HUDEP-2 (cell line): ENCODE results near the gene CACNA2D4.

Experiments
- DNase-seq, 76 experiments: peaks; one replicate each; lab custom pipeline; 2025; ENCODE audit not compliant: unreplicated experiment in 76 of 76; lab: John Stamatoyannopoulos, UW

The CACNA2D4 gene

DNA sequence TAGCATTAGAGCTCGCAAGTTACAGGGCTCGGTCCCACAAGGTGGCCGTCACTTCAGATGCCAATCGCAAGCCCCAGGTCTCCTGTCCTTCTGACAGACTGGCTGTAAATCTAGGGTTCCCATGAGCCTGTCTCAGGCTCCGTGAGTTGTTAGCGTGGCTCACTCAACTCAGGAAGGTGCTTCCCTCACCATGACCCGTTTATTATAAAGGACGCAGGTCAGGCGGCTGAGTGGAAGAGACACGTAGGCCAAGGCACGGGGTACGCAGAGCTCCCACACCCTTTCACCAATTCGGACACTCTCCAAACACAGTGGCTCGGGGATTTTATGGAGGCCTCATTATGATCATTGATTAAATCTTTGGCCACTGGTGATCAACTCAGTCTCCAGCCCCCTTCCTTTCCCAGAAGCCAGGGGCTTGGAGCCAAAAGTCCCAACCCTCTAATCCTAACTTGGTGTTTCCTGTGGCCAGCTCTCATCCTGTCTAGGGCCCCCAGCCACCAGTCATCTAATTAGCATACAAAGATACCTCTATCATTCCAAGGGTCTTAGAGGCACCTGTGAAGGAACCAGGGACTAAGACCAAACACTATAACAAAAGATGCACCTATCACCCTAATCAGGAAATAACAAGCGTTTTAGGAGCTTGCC, 123.9 kb downstream of the CACNA2D4 start:
- DNase-seq, result no peak

DNA sequence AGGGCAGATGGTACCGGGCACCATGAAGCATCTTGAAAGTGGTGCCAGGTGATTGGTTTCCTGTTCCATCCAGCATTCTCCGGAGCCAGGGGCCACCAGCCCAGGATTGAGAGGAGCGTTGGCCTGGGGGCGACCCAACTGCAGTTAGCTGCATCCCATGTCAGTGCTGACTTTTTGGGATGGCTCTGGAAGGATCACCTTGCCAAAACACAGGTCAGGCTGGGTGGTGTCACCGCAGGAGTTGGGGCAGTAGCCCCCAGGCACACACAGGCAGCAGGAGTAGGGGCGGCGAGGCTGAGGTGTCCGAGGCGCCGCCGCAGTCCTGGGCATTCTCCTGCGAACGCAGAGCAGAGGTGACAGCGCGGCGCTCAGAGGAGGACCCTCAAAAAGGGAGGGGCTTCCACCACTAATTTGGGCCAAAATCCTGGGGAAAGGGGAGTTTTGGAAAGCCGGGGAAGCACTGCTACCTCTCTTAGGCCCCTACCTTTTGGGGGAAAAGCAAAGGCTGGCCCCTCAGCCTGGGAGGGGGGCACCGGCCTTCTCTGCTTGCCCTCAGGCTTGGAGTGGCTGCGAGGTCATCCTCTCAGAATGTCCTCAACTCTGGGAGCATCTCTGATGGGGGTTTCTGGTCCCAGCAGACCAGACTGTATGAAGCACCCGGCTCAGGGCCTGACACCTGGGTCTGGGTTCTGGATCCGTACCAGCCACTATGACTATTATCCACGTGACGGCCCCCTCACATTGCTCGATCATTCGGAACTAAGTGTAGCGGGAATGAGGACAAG, 124.8 kb downstream of the CACNA2D4 start:
- no peak for DNase-seq

DNA sequence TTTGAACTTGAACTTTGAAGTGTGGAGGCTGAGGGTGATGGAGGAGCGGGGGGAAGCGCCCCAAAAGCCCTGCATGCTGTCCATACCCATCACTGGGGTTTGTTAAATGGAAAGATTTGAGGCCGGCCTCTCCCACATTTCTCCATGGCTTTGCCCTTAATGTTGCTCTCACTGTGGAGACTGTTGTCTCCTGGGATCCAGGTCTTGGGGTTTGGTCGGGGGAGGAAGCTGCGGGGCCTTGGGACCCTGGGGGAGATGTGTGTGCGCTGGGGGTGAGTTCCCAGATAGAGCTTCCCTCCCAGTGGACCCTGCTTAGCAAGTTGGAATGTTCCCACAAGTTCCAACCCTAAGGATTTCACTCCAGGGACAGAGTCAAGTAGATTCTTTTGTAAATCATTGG, 126.0 kb downstream of the CACNA2D4 start:
- no peak for DNase-seq

DNA sequence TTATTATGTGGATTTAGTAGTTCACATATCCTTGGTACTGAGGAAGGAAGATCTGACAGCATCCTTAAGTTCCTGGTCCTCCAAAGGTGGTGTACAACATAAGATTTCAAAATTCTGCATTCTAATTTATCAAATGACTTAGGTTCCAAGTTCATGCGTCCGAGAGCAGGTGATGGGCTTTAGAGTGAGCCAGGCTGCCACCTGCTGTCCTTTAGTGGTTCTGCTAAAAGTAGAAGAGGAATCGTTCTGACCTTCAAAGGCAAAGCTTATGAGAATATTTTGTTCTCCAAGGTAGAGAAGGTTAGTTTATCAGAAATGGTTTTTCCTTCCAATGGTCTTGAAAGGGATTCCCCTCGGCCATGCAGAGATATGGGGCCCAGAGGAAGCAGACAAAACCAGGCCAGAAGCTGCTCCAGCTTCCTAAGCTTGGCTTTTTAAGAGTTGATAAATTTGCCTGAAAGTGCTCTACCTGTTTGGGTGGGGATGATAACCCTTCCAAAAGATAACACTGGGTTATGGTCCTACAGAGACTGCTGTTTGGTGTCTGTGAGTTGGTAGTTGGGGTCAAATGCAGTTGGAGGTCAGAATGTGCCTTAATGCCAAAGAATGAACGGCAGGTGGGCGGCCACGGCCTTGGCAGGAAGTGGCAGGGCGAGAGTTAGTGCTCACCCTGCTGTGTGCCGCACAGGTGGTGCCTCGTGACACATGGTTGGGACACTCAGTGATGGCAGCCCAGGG, 127.2 kb downstream of the CACNA2D4 start:
- peak in 55 of 76 experiments; percentile 11 to 68 (median 40) for DNase-seq

DNA sequence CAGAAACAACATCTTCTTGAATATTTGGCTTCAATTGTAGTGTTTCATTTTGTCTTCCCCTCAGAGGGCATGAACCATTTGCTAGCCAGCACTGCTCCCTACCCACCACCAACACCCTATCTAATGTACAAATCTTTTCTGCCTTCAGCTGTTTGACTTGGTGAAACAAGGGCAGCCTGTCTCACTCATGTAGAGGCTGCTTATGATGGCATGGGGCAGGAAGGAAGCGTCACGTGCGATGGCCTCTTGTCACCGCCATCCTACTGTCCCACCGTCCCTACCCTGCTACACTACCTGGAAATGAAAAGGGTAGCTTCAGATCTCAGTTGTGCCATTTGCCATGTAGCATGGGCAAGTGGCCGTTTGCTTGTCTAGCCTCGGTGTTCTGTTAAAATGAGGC, 128.0 kb downstream of the CACNA2D4 start:
- peak in 1 of 76 experiments; percentile 5 for DNase-seq

DNA sequence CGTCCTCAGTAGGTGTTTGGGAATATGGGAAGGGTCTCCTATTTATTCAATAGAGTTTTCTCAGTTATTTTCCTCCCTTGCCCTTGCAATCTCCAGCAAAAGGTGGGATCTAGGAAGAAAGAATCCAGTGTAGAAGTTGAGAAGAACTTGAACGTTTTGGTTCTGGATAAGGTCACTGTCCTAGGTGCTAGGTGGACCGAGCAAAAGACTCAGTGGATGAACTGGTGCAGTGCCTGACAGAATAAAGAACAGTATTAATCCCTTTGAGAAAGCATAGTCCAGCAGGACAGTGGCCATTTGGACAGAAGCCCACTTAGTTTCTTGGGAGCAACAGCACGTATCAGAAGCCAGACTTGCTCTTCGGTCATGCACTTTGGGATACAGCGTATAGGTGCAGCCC, 130.7 kb downstream of the CACNA2D4 start:
- no peak for DNase-seq

DNA sequence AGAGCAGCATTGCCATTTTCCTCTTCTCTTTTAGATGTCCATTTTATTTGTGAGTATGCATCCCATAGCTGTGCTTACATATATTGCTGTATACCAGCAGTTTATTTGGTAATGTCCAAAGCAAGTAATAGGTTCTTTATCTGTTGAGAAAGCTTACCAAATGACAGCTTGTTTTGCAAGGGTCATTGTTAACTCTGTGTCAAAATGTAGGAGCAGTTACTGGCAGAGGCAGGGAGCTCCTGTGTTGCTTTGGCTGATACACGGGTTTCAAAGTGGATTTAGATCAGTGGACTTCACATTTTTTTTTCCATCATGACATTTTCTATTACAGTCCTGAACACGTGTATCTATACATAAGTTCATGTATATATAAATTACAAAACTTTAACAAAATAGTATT, 136.2 kb downstream of the CACNA2D4 start:
- DNase-seq, result no peak

DNA sequence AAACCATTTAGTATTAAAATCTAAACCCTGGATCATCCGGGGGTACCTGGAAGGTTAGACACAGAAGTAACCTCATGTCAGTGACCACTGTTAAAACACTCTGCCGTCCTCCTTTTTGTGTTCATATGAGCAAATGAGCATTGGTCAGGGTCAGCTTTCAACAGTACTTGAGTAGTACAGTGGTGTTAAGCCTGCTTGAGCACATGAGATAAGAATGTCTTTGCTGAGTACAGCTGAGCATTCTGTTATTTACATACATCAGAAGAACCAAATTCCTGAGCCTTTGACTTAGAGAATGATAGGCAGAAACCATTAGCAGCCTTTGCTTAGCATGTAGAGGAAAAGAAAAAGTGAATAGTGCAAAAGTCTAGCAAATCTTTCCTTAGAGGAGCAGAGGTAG, 136.7 kb downstream of the CACNA2D4 start:
- no peak for DNase-seq

DNA sequence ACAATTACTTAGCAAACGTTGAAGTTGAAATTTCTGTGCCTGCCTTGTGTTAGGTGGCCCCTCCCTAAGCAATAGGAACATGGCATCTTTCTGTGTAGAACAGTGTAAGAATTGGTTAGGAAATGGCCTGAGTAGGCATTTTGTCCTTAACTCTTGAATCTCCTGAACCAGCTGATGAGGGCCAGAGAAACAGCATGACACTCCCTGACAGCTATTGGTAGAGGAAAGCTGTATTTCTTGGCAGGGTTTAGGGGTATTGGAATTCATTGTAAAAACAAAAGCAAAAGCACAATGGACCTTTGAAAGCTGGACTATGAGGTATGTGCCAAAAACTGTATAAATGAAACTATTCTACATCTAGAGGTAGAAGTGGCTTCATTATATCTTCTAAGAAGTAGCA, 138.7 kb downstream of the CACNA2D4 start:
- no peak for DNase-seq

DNA sequence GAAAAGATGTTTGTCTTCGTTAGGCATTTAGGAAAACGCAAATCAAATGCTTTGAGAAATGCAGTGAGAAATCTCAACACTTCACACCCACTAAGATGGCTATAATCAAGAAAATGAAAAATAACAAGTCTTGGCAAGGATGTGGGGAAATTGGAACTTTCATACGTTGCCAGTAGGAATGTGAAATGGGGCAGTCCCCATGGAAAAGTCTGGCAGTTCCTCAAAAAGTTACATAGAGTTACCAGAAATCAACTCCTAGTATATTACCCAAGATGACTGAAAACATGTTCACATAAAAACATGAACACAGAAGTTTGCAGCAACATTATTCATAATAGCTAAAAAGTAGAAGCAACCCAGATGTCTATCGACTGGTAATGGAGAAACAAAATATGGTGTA, 139.5 kb downstream of the CACNA2D4 start:
- no peak for DNase-seq

DNA sequence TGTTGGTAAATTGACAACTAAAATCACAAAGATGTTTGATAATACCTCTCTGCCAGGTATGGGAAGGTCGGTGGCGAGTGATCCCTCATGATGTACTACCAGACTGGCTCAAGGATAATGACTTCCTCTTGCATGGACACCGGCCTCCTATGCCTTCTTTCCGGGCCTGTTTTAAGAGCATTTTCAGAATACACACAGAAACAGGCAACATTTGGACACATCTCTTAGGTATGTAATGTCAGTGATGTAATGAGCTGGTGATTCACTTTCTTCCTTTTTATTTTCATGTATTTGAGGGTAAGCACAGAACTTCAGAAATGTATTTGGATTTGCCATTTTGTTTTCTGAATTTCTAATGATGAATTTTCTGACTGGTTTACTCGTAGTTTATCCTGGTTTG, 140.7 kb downstream of the CACNA2D4 start:
- DNase-seq, result no peak

DNA sequence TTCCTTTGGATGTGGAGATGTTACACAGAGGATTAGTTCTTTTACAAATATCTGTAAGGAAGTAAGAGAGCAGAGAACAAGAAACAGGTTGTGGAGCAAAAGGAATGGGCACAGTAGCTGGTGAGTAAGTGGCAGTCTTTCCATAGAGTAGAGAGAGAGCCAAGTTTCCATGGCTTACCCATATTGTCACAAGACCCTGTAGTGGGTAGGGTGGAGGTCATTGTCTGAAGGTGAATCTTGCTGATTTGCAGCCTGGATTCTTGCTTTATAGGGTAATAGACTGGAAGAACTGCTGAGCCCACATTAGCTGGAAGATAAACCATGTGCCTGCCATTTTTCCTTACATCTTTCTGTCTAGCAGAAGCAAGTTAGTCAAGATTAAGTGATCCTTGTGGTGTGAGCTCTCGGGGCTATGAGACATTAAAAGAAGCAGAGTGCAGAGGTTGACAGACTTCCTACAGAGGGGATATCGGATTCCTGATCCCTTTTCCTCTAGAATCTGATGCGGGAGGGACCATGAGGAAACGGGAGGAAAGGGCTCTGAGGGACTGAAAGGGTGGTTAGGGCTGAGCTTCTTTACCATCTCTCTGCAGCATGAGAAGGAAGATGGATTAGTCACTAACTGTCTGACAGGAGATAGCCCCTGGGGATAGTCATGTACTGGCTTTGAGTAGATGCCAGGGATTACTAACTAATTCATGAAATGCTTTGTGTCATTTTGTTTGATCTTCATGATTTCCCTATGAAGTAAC, 142.1 kb downstream of the CACNA2D4 start:
- peak in 16 of 76 experiments; percentile 2 to 51 (median 26) for DNase-seq

DNA sequence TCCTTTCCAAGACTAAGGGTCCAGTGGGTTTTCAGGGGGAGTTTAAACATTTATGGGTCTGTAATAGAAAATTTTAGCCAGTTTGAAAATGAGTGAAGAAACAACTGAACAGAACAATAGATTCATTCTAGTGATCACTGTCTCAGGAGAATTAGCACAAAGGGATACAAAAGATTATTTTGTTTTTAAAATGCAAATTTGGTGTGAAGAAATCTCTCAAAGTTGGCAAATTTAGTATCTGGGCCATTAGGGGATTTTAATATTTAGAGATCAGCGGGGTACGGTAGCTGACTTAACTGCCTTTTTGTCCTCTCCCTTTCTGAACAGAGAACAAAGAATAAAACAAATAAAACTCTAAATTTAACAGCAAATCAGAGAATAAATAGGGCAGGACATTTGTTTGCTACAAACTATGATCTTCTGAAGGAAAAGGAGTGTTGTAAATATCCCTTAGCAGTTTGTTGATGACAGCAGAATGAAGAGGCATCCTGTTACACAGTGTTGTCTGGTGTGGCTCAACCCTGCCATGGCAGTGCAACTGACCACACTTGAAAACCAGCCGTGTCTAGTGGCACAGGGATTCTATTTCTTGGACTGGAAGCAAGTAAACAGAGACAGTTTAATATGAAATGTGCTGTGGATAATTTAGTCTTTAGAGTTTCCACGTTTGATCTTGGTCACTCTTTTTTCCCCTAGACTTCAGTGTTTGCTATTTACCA, 144.4 kb downstream of the CACNA2D4 start:
- no peak for DNase-seq

DNA sequence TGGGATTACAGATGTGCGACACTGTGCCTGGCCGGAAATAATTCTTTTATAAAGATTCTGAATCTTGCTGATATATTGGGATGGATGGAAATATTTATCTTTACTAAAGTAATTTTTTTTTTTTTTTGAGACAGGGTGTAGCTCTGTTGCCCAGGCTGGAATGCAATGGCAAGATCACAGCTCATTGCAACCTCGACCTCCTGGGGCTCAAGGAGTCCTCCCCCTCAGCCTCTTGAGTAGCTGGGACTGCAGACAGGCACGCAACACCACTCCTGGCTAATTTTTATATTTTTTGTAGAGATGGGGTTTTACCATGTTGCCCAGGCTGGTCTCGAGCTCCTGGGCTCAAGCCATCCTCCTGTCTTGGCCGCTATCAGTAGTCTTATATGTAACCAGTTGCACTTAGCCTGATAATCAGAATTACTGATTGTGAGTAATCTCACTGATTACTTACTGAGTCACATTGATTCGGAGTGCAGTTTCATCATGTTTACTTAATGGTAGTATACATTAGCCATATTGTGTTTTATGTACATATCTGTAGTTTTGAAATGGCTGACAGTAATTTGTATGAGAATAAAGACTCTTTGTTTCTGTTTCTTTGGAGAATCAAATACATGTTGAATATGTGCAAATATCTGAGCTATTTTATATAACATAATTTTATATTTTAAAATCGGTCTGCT, 148.5 kb downstream of the CACNA2D4 start:
- no peak for DNase-seq

DNA sequence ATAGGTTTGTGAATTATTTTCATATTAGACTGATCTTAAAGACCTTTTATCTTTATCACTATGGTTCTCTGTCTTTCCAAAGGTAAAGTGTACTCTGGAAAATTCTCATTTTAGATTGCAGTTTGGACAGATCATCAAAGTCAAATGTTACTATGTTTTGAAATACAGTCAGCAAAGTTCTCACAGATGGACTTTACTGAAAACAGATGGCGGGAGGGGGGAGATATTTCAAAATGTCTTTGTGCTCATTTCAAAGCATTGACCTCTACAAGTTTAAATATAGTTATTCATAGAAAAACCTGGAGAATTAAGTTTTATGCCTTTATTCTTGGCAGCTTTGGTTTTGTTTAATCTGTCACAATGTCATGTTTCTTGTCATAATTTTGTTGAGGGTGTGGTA, 149.8 kb downstream of the CACNA2D4 start:
- DNase-seq, result no peak

DNA sequence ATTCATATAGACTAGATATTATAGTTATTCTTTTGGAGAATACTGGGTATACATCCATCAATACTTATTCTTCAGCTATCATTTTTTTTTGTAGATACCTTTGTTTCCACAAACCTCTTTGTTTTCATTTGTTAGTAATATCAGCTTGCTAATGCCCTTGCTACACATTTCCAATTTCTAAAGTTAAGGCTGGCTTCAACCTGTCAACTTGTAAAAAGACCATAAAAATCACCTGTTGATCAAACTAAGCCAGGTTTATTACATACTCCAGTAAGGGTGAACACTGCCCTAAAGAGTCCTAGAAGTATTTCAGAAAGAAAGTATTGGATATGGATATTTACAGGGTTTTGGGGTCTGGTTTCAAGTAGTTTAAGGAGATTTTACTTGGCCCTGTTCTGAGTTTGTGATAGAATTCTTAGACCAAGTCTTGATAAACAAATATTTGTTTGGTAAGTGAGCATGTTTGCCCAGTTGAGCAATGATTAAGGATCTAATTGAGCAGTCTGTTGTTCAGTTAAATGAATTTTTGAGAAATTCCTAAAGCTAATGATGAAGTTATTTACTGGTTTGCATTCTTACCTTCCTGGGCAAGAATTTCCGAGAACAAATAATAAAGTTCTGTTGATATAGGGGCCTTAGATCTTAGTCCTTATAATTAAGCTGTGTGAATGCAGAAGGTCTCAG, 150.9 kb downstream of the CACNA2D4 start:
- DNase-seq, result no peak

DNA sequence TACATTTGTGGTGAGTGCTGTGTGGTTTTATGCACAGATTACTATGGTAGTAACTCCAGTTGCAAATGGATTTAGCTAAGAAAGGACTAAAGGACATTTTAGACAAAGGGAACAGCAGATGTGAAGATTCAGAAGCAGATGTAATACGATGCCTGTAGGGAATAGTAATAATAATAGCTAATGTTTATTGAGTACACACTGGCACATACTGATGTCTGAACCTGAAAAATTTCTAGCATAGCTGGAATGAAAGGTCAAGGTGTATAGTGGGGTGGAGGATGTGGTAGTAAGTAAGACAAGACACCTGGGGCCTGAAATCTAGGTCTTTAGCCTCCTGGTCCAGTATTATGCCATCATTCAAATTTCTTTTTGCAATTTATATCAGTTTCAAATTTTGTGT, 152.3 kb downstream of the CACNA2D4 start:
- no peak for DNase-seq

DNA sequence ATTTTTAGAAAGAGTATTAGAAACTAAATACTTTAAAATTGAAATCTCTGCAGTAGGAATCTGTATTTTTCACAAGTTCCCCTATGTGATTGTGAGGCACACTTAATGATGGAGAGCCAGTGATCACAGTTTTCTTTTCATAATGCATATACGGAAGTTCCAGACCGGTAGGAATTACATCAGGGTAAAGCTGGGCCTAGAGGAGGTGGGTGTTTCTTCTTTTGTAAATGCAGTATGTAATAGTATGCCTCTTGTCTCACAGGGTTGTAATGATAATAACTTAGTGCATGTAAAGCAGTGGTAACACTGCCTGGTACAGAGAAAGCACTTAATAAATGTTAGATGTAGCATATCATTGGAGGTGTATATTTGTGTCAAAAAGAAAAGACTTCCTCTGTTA, 155.3 kb downstream of the CACNA2D4 start:
- no peak for DNase-seq

DNA sequence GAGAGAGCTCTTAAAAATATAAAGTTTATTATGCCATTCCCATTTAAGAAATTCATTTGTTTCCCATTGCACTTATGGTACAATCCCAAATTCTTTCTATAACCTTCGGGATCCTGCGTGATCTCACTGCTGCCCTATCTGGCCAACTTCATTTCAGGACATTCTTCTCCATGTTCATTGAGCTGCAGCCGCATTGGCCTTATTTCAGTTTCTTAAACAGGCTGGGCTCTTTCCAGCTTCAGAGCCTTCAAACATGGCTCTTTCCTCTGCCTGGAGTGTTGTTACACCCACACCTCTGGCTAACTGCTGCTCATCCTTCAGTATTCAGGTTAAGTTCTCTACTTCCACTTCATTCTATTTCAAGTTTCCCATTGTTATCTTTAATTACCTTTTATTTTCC, 156.6 kb downstream of the CACNA2D4 start:
- DNase-seq, result no peak
